KOPT-K1 (cell line): Measurements from ENCODE around the gene SH3BP1.
A peak's percentile ranks its signal among the peaks of the same experiment; 100 is the strongest.

Experiments
- H3K27ac ChIP-seq: fragments of 200-600 bp; sonication (generic); 2 replicates; pipeline ENCODE4 v1.5.1; 2016; ENCODE audit warnings: antibody characterized with exemption, mild to moderate bottlenecking, low read depth, low read length; ENCODE audit not compliant: poor library complexity, severe bottlenecking
- H3K36me3 ChIP-seq: fragments of 200-600 bp; sonication (generic); 2 replicates; pipeline ENCODE4 v1.5.1; 2017; ENCODE audit warnings: antibody characterized with exemption, mild to moderate bottlenecking, low read length, moderate library complexity; ENCODE audit not compliant: insufficient read depth
- H3K9me3 ChIP-seq: fragments of 200-600 bp; sonication (generic); 2 replicates; pipeline ENCODE4 v1.5.1; 2017; ENCODE audit warnings: antibody characterized with exemption, low read length, mild to moderate bottlenecking; ENCODE audit not compliant: insufficient read depth, poor library complexity, severe bottlenecking

The SH3BP1 gene

DNA sequence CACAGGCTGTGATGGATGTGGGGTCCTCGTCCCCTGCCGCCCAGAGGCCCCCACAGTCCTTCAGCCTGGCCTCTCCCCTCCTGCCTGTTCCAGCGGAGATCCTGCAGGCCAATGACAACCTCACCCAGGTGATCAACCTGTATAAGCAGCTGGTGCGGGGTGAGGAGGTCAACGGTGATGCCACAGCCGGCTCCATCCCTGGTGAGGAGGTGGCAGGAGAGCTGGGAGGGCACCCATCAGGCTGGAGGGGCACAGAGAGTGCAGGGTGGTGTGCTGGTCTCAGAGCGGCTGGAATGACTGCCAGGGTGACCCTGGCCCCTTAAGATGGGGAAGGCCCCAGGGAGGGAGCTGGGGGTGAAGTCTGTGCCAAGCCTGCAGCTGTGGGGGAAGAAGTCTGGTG lies 14.6 kb upstream of the SH3BP1 start:
- Histone ChIP-seq H3K27ac (peak overlapping the region; percentile 15), H3K36me3 (peaks cover 34% of the 10 kb centered on the region), H3K9me3 (no peaks in the 10 kb centered on the region)

DNA sequence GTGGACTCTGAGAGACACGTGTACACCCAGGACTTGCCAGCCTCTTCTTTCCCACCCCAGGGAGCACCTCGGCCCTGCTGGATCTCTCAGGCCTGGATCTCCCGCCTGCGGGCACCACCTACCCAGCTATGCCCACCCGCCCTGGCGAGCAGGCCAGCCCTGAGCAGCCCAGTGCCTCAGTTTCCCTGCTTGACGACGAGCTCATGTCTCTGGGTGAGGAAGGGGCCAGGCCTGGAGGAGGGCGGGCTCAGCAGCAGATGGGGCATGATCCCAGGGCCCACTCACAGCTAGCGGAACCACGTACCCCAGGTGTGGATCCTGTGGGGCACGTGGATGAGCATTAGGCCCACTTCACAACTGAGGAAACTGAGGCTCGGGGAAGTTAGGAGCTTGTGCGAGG lies 13.7 kb upstream of the SH3BP1 start:
- peaks cover 31% of the 10 kb centered on the region for H3K36me3 ChIP-seq
- no peaks in the 10 kb centered on the region for H3K9me3 ChIP-seq
- H3K27ac ChIP-seq = peak overlapping the region; percentile 90

DNA sequence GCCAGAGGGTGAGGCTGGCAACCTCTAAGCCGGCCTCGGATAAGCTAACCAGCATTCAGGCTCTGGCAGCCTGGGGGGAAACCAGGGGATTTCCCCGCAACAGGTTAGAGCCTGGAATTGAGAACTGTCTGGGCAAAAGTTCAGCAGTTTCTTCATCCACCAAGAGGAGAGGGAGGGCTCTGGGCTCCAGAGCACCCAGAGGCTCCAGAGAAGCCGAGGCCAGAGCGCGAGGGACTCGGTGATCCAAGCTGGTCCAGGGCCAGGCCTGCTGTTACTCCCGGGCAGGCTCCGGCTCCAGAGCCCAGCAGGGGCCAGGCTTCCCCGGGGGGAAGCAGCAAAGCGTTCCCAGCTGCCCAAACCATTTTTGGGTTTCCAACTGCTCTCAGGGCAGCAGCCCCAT lies 13.3 kb upstream of the SH3BP1 start:
- no peaks in the 10 kb centered on the region for H3K9me3 ChIP-seq
- H3K27ac ChIP-seq = peak overlapping the region; percentile 90
- peaks cover 31% of the 10 kb centered on the region for H3K36me3 ChIP-seq

DNA sequence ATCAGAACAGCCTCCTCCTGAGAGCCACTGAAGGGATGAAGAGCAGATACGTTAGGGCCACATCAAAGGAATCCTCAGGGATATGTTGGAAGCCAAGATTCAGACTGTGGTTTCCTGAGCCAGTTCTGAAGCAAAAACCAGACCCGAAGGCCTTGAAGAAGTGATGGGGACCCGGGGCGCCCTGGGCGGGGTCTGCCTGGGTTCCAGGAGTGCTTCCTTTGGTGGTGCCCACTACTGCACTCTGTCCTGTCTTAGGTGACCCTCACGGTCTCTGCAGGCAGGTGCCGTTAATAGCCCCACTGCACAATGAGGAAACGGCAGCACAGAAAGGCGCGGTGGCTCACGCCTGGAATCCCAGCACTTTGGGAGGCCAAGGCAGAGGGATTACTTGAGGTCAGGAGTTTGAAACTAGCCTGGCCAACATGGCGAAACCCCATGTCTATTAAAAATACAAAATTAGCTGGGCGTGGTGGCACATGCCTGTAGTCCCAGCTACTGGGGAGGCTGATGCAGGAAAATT lies 12.9 kb upstream of the SH3BP1 start:
- H3K36me3 ChIP-seq = peaks cover 31% of the 10 kb centered on the region
- peak overlapping the region; percentile 90 for H3K27ac ChIP-seq
- H3K9me3 ChIP-seq = no peaks in the 10 kb centered on the region

DNA sequence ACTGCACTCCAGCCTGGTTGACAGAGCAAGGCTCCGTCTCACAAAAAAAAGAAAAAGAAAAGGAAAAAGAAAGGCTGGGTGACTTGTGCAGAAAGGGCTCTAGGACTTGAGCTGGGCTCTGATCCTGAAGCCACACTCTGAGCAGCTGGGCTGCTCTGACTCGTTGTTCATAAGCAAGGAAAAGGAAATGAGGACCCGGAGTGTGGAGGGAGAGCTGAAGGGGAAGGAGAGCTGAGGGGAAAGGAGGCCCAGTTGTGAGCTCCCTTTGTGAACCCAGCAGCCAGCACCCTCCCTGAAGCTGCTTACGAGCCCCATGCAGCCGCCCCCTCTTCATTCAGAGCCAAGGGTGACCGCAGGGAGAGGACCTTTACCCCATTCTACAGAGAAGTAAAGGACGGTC lies 12.3 kb upstream of the SH3BP1 start:
- H3K36me3 ChIP-seq = peaks cover 33% of the 10 kb centered on the region

GRCh38 chr22:37627545-37627944 lies 11.9 kb upstream of the SH3BP1 start:
- H3K27ac ChIP-seq = peak overlapping the region; percentile 90
- peaks cover 33% of the 10 kb centered on the region for H3K36me3 ChIP-seq
- no peaks in the 10 kb centered on the region for H3K9me3 ChIP-seq

More for the DNA sequence above, 12.3 kb upstream of the SH3BP1 start:
- Histone ChIP-seq H3K9me3 (no peaks in the 10 kb centered on the region), H3K27ac (peak overlapping the region; percentile 90)

DNA sequence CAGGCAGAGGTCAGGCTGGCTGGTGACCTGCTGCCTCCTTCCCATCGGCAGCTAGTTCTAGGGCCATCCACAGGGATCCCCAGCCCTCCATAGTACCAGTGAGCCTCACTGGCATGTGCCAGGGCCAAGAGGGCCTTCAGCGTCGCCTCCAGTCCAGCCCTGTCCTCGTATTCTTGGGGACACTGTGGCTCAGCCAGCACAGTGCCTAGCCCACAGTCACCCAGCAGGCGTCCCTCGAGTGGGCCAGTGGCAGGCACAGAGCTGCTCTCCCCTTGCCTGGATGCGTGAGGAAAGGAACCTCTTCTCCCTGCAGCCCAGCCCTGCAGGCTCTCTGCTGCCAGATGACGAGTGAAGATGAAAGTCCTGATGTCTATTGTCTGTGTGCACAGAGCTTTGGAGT lies 10.6 kb upstream of the SH3BP1 start:
- Histone ChIP-seq H3K27ac (peak overlapping the region; percentile 90), H3K9me3 (no peaks in the 10 kb centered on the region), H3K36me3 (peaks cover 33% of the 10 kb centered on the region)

DNA sequence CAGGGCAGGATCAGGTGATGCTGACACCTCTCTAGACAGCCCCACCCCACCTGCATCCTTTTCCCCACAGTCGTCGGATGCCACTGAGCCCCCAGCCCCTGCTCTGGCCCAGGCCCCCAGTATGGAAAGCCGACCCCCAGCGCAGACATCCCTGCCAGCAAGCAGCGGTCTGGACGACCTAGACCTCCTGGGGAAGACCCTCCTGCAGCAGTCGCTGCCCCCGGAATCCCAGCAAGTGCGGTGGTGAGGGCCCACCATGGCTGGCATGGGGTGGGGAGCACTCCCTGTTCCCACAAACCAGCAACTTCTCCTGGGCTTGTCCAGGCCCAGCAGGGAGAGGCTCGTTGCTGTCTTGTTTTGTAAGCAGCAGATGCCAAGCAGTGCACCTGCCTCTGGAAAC lies 9.5 kb upstream of the SH3BP1 start:
- Histone ChIP-seq H3K27ac (no peak overlapping the region), H3K36me3 (peaks cover 30% of the 10 kb centered on the region), H3K9me3 (no peaks in the 10 kb centered on the region)

DNA sequence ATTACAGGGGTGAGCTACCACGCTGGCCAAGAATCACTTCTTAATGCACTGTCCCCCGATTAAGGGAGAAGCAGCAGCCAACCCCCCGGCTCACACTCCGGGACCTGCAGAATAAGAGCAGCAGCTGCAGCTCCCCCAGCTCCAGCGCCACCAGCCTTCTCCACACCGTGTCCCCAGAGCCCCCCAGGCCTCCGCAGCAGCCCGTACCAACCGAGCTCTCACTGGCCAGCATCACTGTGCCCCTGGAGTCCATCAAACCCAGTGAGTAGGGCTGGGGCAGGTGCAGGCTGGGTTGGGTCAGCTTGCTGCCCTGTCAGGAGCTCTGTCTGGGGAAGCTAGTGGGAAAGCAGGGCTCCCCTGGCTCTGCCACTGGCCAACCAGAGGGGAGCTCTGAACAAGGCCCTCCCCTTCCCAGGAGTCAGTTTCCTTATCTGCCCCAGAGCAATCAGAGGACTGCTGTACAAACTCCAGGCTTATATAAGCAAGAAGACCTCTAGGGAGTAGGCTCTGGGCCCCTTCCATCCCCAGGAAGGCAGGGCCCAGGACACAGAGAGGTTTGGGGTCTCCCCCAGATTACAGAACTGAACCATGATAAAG lies 8.5 kb upstream of the SH3BP1 start:
- Histone ChIP-seq H3K9me3 (no peaks in the 10 kb centered on the region), H3K36me3 (peaks cover 20% of the 10 kb centered on the region), H3K27ac (no peak overlapping the region)

DNA sequence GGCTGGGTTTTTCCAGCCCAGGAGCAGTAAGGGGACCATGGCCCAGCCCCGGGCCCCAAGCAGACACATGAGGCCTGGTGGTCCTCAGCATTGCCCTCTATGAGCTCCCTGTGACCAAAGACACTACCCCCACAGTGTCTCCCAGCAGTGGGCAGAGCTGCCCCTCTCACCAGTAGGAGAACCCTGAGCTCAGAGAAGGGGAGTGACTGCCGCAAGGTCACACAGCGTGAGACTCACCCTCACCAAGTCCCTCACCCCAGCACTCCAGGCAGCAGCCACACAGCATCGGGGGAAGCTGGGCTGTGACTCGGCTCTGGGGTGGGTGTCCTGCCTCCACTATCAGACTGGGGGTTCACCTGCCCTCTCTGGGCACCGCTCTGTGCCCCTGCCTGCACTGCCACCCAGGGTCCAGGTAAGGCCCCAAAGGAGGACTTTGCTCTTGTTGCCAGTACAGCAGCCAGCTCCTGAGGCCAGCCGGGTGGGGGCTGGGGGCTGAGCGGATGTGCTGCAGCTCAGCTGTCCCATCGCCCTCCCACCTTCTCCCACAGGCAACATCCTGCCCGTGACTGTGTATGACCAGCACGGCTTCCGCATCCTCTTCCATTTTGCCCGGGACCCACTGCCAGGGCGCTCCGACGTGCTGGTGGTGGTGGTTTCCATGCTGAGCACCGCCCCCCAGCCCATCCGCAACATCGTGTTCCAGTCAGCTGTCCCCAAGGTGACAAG lies 7.9 kb upstream of the SH3BP1 start:
- no peaks in the 10 kb centered on the region for H3K9me3 ChIP-seq
- H3K27ac ChIP-seq = no peak overlapping the region
- peaks cover 19% of the 10 kb centered on the region for H3K36me3 ChIP-seq

GRCh38 chr22:37632174-37633088 lies 7.0 kb upstream of the SH3BP1 start:
- H3K36me3 ChIP-seq = peaks cover 19% of the 10 kb centered on the region
- peak overlapping the region; percentile 79 for H3K27ac ChIP-seq
- no peaks in the 10 kb centered on the region for H3K9me3 ChIP-seq

- Histone ChIP-seq H3K36me3 (peaks cover 19% of the 10 kb centered on the region), H3K9me3 (no peaks in the 10 kb centered on the region), H3K27ac (peak overlapping the region; percentile 79)
Observed at GRCh38 chr22:37633089-37633624, 6.3 kb upstream of the SH3BP1 start.

- Histone ChIP-seq H3K36me3 (peaks cover 19% of the 10 kb centered on the region), H3K27ac (peak overlapping the region; percentile 79)
Observed at GRCh38 chr22:37633625-37634416, 5.6 kb upstream of the SH3BP1 start.

DNA sequence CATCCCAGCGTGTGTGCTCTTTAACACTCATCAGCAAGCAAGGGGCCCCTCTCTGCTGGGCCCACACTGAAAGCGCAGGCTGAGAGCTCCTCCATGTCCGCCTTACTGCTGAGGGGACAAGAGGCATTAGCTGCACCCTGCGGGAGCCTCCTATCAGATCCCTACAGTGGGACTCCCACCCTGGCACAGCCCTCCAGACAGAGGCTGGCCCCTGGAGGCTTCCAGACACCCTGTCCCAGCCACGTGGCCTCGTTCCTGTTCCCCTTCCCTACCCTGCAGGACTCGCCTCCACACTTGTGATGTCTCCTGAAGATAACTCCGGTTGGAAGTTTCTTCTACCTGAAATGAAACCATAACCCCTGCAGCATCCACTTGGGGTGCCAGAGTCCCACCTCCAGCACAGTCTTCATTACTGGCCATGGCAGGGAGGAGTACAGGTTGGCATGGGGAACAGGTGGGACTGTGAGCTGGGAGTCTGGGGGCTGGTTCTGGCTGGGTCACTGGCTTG lies 5.0 kb upstream of the SH3BP1 start:
- Histone ChIP-seq H3K9me3 (no peaks in the 10 kb centered on the region), H3K36me3 (peaks cover 19% of the 10 kb centered on the region), H3K27ac (peak overlapping the region; percentile 79)

More at GRCh38 chr22:37633625-37634416, 5.6 kb upstream of the SH3BP1 start:
- no peaks in the 10 kb centered on the region for H3K9me3 ChIP-seq
